ENCODE measurements around the gene IRAK4. TPM values are rescaled to one million over a fixed set of nuclear protein-coding genes. Genes with fewer than 3 reads are reported as not detected.

Gene IRAK4
- total and polyA plus RNA-seq, 2 donors (not counting 3 experiments of a cell fraction or from before 2014, with no cell fraction given), result 10.8 to 13.1 TPM

DNA sequence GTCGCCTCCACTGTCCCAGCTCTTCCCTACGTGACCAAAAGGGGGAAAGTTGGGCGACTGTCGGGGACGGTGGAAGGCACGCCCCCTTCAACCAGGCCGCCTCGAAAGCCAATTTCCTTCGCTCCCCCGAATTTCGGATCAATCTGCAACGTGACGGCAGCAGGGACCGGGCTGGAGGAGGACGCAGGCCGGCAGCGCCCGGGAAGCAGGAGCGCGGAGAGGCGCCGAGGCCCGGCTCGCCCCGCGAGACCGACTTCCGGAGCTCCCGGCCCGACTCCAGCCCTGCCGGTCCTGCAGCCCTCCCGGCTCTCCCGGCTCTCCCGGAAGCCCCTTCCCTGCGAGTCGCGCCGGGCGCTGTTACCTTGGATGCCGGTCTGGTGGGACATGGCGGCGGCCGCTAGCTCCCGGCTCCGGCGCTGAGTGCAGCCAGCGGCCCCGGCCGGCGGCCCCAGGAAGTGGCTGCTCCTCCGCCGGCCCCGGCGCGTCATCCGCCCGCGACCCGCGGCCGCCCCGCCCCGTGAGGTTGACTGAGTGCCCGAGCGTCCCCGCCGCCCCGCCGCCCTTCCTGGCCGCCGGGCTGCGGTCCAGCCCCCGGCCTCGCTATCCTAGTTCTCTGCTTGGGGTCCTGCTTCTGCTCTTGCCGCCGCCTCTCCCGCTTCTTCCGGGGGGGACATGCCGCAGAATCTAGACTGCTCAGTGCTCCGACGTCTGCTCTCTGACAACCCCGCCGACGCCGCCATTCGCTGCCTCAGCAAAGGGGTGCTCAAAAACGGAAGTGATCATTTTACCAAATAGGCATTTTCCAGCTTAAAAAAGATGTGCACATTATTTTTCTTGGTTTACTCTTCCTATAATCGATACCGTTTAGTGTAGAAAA, 47.3 kb downstream of the IRAK4 start, which contains the start of gene TWF1:
Gene TWF1 (minus strand): TSS at position 458 of the 877 bp plus-strand sequence. CDS start 72 bp downstream, at position 386.
- CTCF ChIA-PET, result interaction anchor here (1.0 to 2.6 kb wide), 11 partner anchors 9 to 361 kb away, joined by 3 to 22 read pairs (median 6); partner anchors contain the start of genes IRAK4, PUS7L and TMEM117
- H4K20me1 ChIP-seq (replicated peaks; ENCODE audit: control insufficient read depth, extremely low read depth, insufficient read depth, low read length), result no peaks in the 10 kb centered on the region
- TF ChIP-seq, protein P1, sequence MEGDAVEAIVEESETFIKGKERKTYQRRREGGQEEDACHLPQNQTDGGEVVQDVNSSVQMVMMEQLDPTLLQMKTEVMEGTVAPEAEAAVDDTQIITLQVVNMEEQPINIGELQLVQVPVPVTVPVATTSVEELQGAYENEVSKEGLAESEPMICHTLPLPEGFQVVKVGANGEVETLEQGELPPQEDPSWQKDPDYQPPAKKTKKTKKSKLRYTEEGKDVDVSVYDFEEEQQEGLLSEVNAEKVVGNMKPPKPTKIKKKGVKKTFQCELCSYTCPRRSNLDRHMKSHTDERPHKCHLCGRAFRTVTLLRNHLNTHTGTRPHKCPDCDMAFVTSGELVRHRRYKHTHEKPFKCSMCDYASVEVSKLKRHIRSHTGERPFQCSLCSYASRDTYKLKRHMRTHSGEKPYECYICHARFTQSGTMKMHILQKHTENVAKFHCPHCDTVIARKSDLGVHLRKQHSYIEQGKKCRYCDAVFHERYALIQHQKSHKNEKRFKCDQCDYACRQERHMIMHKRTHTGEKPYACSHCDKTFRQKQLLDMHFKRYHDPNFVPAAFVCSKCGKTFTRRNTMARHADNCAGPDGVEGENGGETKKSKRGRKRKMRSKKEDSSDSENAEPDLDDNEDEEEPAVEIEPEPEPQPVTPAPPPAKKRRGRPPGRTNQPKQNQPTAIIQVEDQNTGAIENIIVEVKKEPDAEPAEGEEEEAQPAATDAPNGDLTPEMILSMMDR (IDR thresholded peaks at IDR 0.05; ENCODE audit: extremely low read depth in 1 of 2, insufficient read depth in 1 of 2, low read depth in 1 of 2, low read length in 2 of 2), result peak; percentile 18 to 48
- TF ChIP-seq JUN (IDR thresholded peaks at IDR 0.05; ENCODE audit: borderline replicate concordance, insufficient read depth, insufficient read length, low read depth) (no peak), POLR2AphosphoS5 (IDR thresholded peaks at IDR 0.05; ENCODE audit: insufficient read depth, low read depth, low read length) (peak; percentile 97), POLR2A (IDR thresholded peaks at IDR 0.05; ENCODE audit: low read depth, low read length) (peak; percentile 94)
- POLR2A ChIA-PET, result interaction anchor here (0.6 to 1.8 kb wide), 2 partner anchors 20 to 47 kb away, joined by 4 to 7 read pairs; partner anchors contain the start of genes IRAK4 and PUS7L
- no peaks in the 10 kb centered on the region for H3K9me1 ChIP-seq (replicated peaks; ENCODE audit: control insufficient read depth, extremely low read depth, insufficient read depth, low read length)
- dilution Hi-C loops (cut with MboI; ENCODE audit: extremely low pct_ligation_motif_present, low sequenced_read_pairs) (no loop called here), intact Hi-C loops (cut with micrococcal nuclease) (loop anchor here (1.0 kb wide), 3 partner anchors 30 to 76 kb away; partner anchors contain the start of genes IRAK4, PUS7L and TMEM117)
- H3K9me3 ChIP-seq (replicated peaks; ENCODE audit: control insufficient read depth, insufficient read depth, low read length), result no peaks in the 10 kb centered on the region
- H2AFZ ChIP-seq (ENCODE audit: low read depth, low read length), result peak within 1 kb of the TSS; percentile 71
- DNase-seq (ENCODE audit: low read depth, low spot score) (peak; percentile 81), FAIRE-seq (no peak)
- H3K36me3 ChIP-seq (ENCODE audit: control insufficient read depth in 2 of 2, extremely low read depth in 1 of 2, insufficient read depth in 2 of 2, low read length in 2 of 2), result peaks cover 0 to 4% of the 10 kb centered on the region in 2 experiments
- peaks cover 28% of the 10 kb centered on the region for H3K79me2 ChIP-seq (ENCODE audit: control insufficient read depth, insufficient read depth, low read length)
- H3K4me3 ChIP-seq (replicated peaks in 1 of 3; ENCODE audit: insufficient read depth in 1 of 3, low read depth in 1 of 3, low read length in 3 of 3), result peak within 1 kb of the TSS; percentile 70 to 93 (median 74)
- peaks cover 4 to 11% of the 10 kb centered on the region in 2 experiments for H3K27me3 ChIP-seq (ENCODE audit: control insufficient read depth in 2 of 2, insufficient read depth in 2 of 2, low read length in 2 of 2)
- peak within 1 kb of the TSS; percentile 89 for H3K27ac ChIP-seq (ENCODE audit: insufficient read depth, low read depth, low read length)
- peaks cover 13% of the 10 kb centered on the region for H3K4me1 ChIP-seq (ENCODE audit: control insufficient read depth, extremely low read depth, insufficient read depth, low read length)
- no TSS peak for BruUV-seq (replicated peaks)
- peak within 1 kb of the TSS; percentile 97 for H3K4me2 ChIP-seq (ENCODE audit: insufficient read depth, low read length)
- peak within 1 kb of the TSS; percentile 97 for H3K9ac ChIP-seq (replicated peaks; ENCODE audit: extremely low read depth, insufficient read depth, low read length)
